ENCODE results near the gene SCD.

- TF ChIP-seq CTCF (IDR thresholded peaks at IDR 0.05): no peak
- no peak for TF ChIP-seq POLR2A (IDR thresholded peaks at IDR 0.05)
- no peak for TF ChIP-seq POLR2AphosphoS5 (IDR thresholded peaks at IDR 0.05)
These were observed 1.3 kb upstream of the SCD start for GRCh38 chr10:100345570-100346330.

Measured in suprapubic skin (tissue), 4 donors.